HepG2 (cell line): ENCODE data around the gene PPM1F. TPM values are rescaled to one million over a fixed set of nuclear protein-coding genes. Genes with fewer than 3 reads are reported as not detected.
A peak's percentile ranks its signal among the peaks of the same experiment; 100 is the strongest.

Experiments used
- AGO1 ChIP-seq: fragments of 200-400 bp; formaldehyde crosslinking; IDR thresholded peaks from 2 replicates; pipeline ENCODE4 v1.6.1; 2017; ENCODE audit warnings: mild to moderate bottlenecking, low read depth, low read length, moderate library complexity; ENCODE audit not compliant: poor library complexity, severe bottlenecking
- DNMT1 ChIP-seq: sonication (generic); formaldehyde crosslinking; IDR thresholded peaks from 2 replicates; pipeline ENCODE4 v1.5.1; 2020; ENCODE audit warnings: mild to moderate bottlenecking, missing genetic modification reagents
- FOXC1 ChIP-seq: sonication (generic); formaldehyde crosslinking; IDR thresholded peaks from 2 replicates; pipeline ENCODE4 v1.8.0; 2022; ENCODE audit warnings: mild to moderate bottlenecking, missing genetic modification reagents, borderline replicate concordance
- KLF15 ChIP-seq: sonication (generic); formaldehyde crosslinking; IDR thresholded peaks from 2 replicates; pipeline ENCODE4 v1.8.1; 2023; ENCODE audit warnings: borderline replicate concordance, mild to moderate bottlenecking, inconsistent platforms, missing genetic modification reagents, mixed read lengths
- MEIS1 ChIP-seq: sonication (generic); formaldehyde crosslinking; IDR thresholded peaks from 2 replicates; pipeline ENCODE4 v1.9.0; 2021; ENCODE audit warnings: mild to moderate bottlenecking, missing genetic modification reagents, moderate library complexity, borderline replicate concordance
- MXD4 ChIP-seq: IDR thresholded peaks from 2 replicates; pipeline ENCODE4 v1.6.1; 2016; ENCODE audit warnings: mild to moderate bottlenecking, missing biosample characterization, missing genetic modification reagents
- MYC ChIP-seq: sonication (generic); formaldehyde crosslinking; IDR thresholded peaks from 2 replicates; pipeline ENCODE4 v1.9.0; 2021; ENCODE audit warnings: missing genetic modification reagents, borderline replicate concordance
- NFKB2 ChIP-seq: sonication (generic); formaldehyde crosslinking; IDR thresholded peaks from 2 replicates; pipeline ENCODE4 v1.4.0; 2020; ENCODE audit warnings: missing genetic modification reagents, borderline replicate concordance
- PHF8 ChIP-seq: sonication (generic); formaldehyde crosslinking; IDR thresholded peaks from 2 replicates; pipeline ENCODE4 v1.5.0; 2020; ENCODE audit warnings: missing genetic modification reagents
- PRDM15 ChIP-seq: sonication (generic); formaldehyde crosslinking; IDR thresholded peaks from 2 replicates; pipeline ENCODE4 v1.4.0; 2020; ENCODE audit warnings: missing genetic modification reagents
- RBM22 ChIP-seq: fragments of 200-400 bp; formaldehyde crosslinking; optimal IDR thresholded peaks from 2 replicates; pipeline ENCODE3; 2017; ENCODE audit warnings: mild to moderate bottlenecking, low read length, moderate library complexity
- RELA ChIP-seq: sonication (generic); formaldehyde crosslinking; IDR thresholded peaks from 2 replicates; pipeline ENCODE4 v1.4.0; 2020; ENCODE audit warnings: missing genetic modification reagents
- SALL1 ChIP-seq: sonication (generic); formaldehyde crosslinking; IDR thresholded peaks from 2 replicates; pipeline ENCODE4 v1.8.0; 2022; ENCODE audit warnings: mild to moderate bottlenecking, missing genetic modification reagents
- SKI ChIP-seq: fragments of 450-650 bp; IDR thresholded peaks from one replicate; pipeline ENCODE4 v1.6.1; 2018; ENCODE audit warnings: mild to moderate bottlenecking; ENCODE audit not compliant: partially characterized antibody
- SRSF9 ChIP-seq: fragments of 200-400 bp; formaldehyde crosslinking; IDR thresholded peaks from 2 replicates; pipeline ENCODE4 v1.6.1; 2018; ENCODE audit warnings: borderline replicate concordance, mild to moderate bottlenecking, low read depth, low read length; ENCODE audit not compliant: insufficient read depth, poor library complexity, severe bottlenecking
- TBX2 ChIP-seq: sonication (generic); formaldehyde crosslinking; IDR thresholded peaks from 2 replicates; pipeline ENCODE4 v1.5.0; 2020; ENCODE audit warnings: missing genetic modification reagents, mild to moderate bottlenecking, borderline replicate concordance
- ZC3H13 ChIP-seq: sonication (generic); formaldehyde crosslinking; IDR thresholded peaks from 2 replicates; pipeline ENCODE4 v1.8.1; 2023; ENCODE audit warnings: mild to moderate bottlenecking, missing genetic modification reagents, moderate library complexity
- ZFP1 ChIP-seq: IDR thresholded peaks from 2 replicates; pipeline ENCODE4 v1.6.1; 2016
- ZMYM2 ChIP-seq: sonication (generic); formaldehyde crosslinking; IDR thresholded peaks from 2 replicates; pipeline ENCODE4 v1.8.0; 2022; ENCODE audit warnings: mild to moderate bottlenecking, missing genetic modification reagents
- ZNF263 ChIP-seq: sonication (generic); formaldehyde crosslinking; IDR thresholded peaks from 2 replicates; pipeline ENCODE4 v1.4.0; 2020; ENCODE audit warnings: missing genetic modification reagents
- ZNF264 ChIP-seq: sonication (generic); formaldehyde crosslinking; IDR thresholded peaks from 2 replicates; pipeline ENCODE4 v1.4.0; 2020; ENCODE audit warnings: missing genetic modification reagents
- ZNF34 ChIP-seq: sonication (generic); formaldehyde crosslinking; IDR thresholded peaks from 2 replicates; pipeline ENCODE4 v1.4.0; 2020; ENCODE audit warnings: mild to moderate bottlenecking, missing genetic modification reagents, borderline replicate concordance
- ZNF569 ChIP-seq: sonication (generic); formaldehyde crosslinking; IDR thresholded peaks from 2 replicates; pipeline ENCODE4 v1.5.0; 2020; ENCODE audit warnings: mild to moderate bottlenecking, missing genetic modification reagents, moderate library complexity, borderline replicate concordance
- polyA plus RNA-seq, 8 experiments: library from polyadenylated mRNA; depleted of rRNA in 3 of 8; stranded (reverse) in 7 of 8; unstranded in 1 of 8; fragments of >200 nt; fragmentation: Illumina TruSeq in 4 of 8; extraction: Trizol in 4 of 8; gene quantifications; 2 replicates each; pipeline versions ENCODE4 v1.2.1 to v1.2.3, GENCODE V29; 2011 to 2016; ENCODE audit warnings: low read depth in 4 of 8, missing spikeins in 1 of 8, mixed read lengths in 1 of 8; ENCODE audit not compliant: insufficient read depth in 1 of 8
- total RNA-seq, 5 experiments: library from RNA; depleted of rRNA; stranded (reverse); fragments of >200 nt; fragmentation: Illumina TruSeq; extraction: Trizol; gene quantifications; 2 replicates each; pipeline ENCODE4 v1.2.3, GENCODE V29; 2016; ENCODE audit warnings: low read depth in 1 of 5
- TF ChIP-seq, protein P1 (sequence below): sonication (generic); formaldehyde crosslinking; IDR thresholded peaks from 2 replicates; pipeline ENCODE4 v1.4.0; 2020; ENCODE audit warnings: mild to moderate bottlenecking, missing genetic modification reagents

The PPM1F gene
- total and polyA plus RNA-seq, 2 of the 13 experiments (the other 11 are each of a cell fraction or from before 2014, with no cell fraction given) = 11.0 to 19.6 TPM

DNA sequence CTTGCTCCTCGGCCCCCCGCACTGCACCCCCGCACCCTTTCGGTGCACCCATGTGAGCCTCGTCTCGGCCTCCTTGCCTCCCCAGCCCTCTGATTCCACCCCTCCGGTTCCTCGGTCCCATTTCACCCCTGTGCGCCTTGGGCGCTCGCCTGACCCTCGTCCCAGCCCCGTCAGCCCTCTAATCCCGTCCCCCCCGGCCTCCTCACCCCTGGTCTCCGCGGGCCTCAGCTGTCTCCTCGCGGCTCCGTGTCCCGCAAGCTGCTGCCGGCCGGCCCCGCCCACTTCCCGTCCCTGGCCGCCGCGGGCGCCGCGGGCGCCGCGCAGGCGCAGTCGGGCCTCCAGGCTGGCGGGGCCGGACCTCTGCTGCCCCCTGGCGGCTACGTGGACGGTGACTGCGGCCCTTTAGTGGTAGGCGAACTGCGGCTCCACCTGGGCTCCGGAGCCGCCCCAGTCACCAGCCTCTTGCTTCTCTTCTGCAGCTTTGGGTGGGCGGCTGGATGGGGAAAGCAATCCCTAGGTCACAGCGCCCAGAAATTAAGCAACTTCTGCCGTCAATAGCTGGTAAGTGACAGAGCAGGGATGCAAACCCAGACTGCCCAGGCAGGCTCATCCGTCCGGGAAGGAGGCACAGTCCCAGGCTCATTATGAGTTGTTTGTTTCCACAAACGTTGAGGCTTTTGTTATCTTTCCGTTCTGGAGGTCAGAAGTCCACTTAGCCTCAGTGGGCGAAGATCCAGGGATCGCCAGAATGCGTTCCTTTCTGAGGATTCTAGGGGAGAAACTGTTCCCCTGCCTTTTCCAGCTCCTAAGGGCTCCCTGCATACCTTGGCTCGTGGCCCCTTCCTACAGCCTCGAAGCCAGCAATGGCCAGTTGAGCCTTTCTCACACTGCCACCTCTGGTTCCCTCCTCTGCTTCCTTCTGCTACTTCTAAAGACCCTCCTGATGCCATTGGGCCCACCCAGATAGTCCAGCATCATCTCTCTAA, at the start of gene PPM1F (continued):
- TF ChIP-seq MYC (CRISPR knock-in tag) (peak; percentile 34), ZC3H13 (CRISPR knock-in tag) (no peak), ZNF34 (CRISPR knock-in tag) (no peak), MEIS1 (CRISPR knock-in tag) (0 out of 2 replicates have a peak, but pooled peaks have one; percentile 13), SALL1 (CRISPR knock-in tag) (peak; percentile 53), ZNF569 (CRISPR knock-in tag) (no peak), FOXC1 (CRISPR knock-in tag) (0 out of 2 replicates have a peak, but pooled peaks have one; percentile 63), AGO1 (peak; percentile 17), TBX2 (CRISPR knock-in tag) (no peak), NFKB2 (CRISPR knock-in tag) (0 out of 2 replicates have a peak, but pooled peaks have one; percentile 0), RELA (CRISPR knock-in tag) (no peak), SRSF9 (no peak), KLF15 (CRISPR knock-in tag) (no peak), ZFP1 (CRISPR knock-in tag) (no peak), MXD4 (CRISPR knock-in tag) (no peak), RBM22 (no peak), PRDM15 (no peak), PHF8 (peak; percentile 80), DNMT1 (0 out of 2 replicates have a peak, but pooled peaks have one; percentile 39), SKI (no peak), ZNF264 (CRISPR knock-in tag) (no peak), ZNF263 (CRISPR knock-in tag) (no peak), ZMYM2 (0 out of 2 replicates have a peak, but pooled peaks have one; percentile 26)
- TF ChIP-seq, protein P1, sequence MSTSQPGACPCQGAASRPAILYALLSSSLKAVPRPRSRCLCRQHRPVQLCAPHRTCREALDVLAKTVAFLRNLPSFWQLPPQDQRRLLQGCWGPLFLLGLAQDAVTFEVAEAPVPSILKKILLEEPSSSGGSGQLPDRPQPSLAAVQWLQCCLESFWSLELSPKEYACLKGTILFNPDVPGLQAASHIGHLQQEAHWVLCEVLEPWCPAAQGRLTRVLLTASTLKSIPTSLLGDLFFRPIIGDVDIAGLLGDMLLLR (CRISPR knock-in tag) = no peak
